Calu3 (cell line): ENCODE results near the gene MATN1. TPM values are rescaled to one million over a fixed set of nuclear protein-coding genes. Genes with fewer than 3 reads are reported as not detected.

ENCODE experiments used
- BruUV-seq: library from RNA; stranded (reverse); fragments of 400-500 nt; replicated peaks from 2 replicates; lab custom pipeline; 2021; lab: Mats Ljungman, UMichigan
- CTCF ChIA-PET: fragments of 300-600 bp; sonication (Branson Sonifier 250); formaldehyde crosslinking; loops from one replicate; lab custom pipeline; 2022; ENCODE audit warnings: antibody characterized with exemption; lab: Charles Lee
- DNase-seq: peaks from one replicate; pipeline ENCODE4 v3.0.0; 2022
- H3K27ac Mint-ChIP-seq: one replicate; pipeline ENCODE4 v1.8.0; 2022; ENCODE audit warnings: mixed read lengths; ENCODE audit not compliant: unreplicated experiment
- H3K27me3 Mint-ChIP-seq: one replicate; pipeline ENCODE4 v1.8.0; 2022; ENCODE audit warnings: mixed read lengths; ENCODE audit not compliant: unreplicated experiment
- H3K36me3 Mint-ChIP-seq: one replicate; pipeline ENCODE4 v1.8.0; 2022; ENCODE audit warnings: mild to moderate bottlenecking, moderate library complexity, mixed read lengths; ENCODE audit not compliant: insufficient read depth, unreplicated experiment
- H3K4me1 Mint-ChIP-seq: one replicate; pipeline ENCODE4 v1.8.0; 2022; ENCODE audit warnings: mild to moderate bottlenecking, low read depth, mixed read lengths; ENCODE audit not compliant: unreplicated experiment
- H3K4me3 Mint-ChIP-seq: one replicate; pipeline ENCODE4 v1.8.0; 2022; ENCODE audit warnings: mild to moderate bottlenecking, low read depth, moderate library complexity, mixed read lengths; ENCODE audit not compliant: unreplicated experiment
- H3K9me3 Mint-ChIP-seq: one replicate; pipeline ENCODE4 v1.8.0; 2022; ENCODE audit warnings: low read depth, mixed read lengths; ENCODE audit not compliant: unreplicated experiment
- CTCF ChIP-seq: fragments of 200-600 bp; IDR thresholded peaks from one replicate; pipeline ENCODE4 v1.8.0; 2022; ENCODE audit warnings: antibody characterized with exemption; ENCODE audit not compliant: unreplicated experiment
- intact Hi-C: fragments of 100-400 bp; cut with micrococcal nuclease; formaldehyde crosslinking; loops from one replicate; pipeline ENCODE4 v1.10.0; 2022; ENCODE audit not compliant: unreplicated experiment
- total RNA-seq: library from RNA; stranded (reverse); gene quantifications from 2 replicates; pipeline ENCODE4 v1.2.3, GENCODE V29; 2022

The MATN1 gene
- total RNA-seq, 1 experiment from 2014 or later: not detected

GRCh38 chr1:30678209-30678608, 45.2 kb downstream of the MATN1 start:
- Mint-ChIP-seq H3K4me3 (no peak overlapping the region), H3K27ac (no peak overlapping the region), H3K4me1 (peaks cover 18% of the 10 kb centered on the region), H3K9me3 (peaks cover 11% of the 10 kb centered on the region), H3K27me3 (peaks cover 27% of the 10 kb centered on the region), H3K36me3 (no peaks in the 10 kb centered on the region)
- CTCF ChIA-PET: no interaction called here
- no TSS peak for BruUV-seq
- intact Hi-C loops: no loop called here
- no peak for TF ChIP-seq CTCF
- DNase-seq: no peak

GRCh38 chr1:30677471-30677870, 45.9 kb downstream of the MATN1 start:
- intact Hi-C loops: no loop called here
- no peak for TF ChIP-seq CTCF
- peaks cover 18% of the 10 kb centered on the region for H3K4me1 Mint-ChIP-seq
- H3K27ac Mint-ChIP-seq: no peak overlapping the region
- H3K36me3 Mint-ChIP-seq: no peaks in the 10 kb centered on the region
- H3K9me3 Mint-ChIP-seq: peaks cover 11% of the 10 kb centered on the region
- no peak overlapping the region for H3K4me3 Mint-ChIP-seq
- DNase-seq: no peak
- H3K27me3 Mint-ChIP-seq: peaks cover 20% of the 10 kb centered on the region
- BruUV-seq: no TSS peak
- CTCF ChIA-PET: no interaction called here

- intact Hi-C loops: no loop called here
- H3K4me3 Mint-ChIP-seq: no peak overlapping the region
- no peak overlapping the region for H3K27ac Mint-ChIP-seq
- BruUV-seq: no TSS peak
- CTCF ChIA-PET: interaction anchor here (1.6 kb wide), 1 partner anchor 10 kb away, joined by 9 read pairs; no protein-coding TSS in a partner anchor
- peaks cover 11% of the 10 kb centered on the region for H3K9me3 Mint-ChIP-seq
- no peak for TF ChIP-seq CTCF
- peaks cover 18% of the 10 kb centered on the region for H3K4me1 Mint-ChIP-seq
- H3K36me3 Mint-ChIP-seq: no peaks in the 10 kb centered on the region
- DNase-seq: no peak
- peaks cover 2% of the 10 kb centered on the region for H3K27me3 Mint-ChIP-seq
Observed at GRCh38 chr1:30675761-30676160, 47.6 kb downstream of the MATN1 start.

GRCh38 chr1:30675289-30675688, 48.1 kb downstream of the MATN1 start:
- no peaks in the 10 kb centered on the region for H3K36me3 Mint-ChIP-seq
- no peaks in the 10 kb centered on the region for H3K27me3 Mint-ChIP-seq
- no peak for TF ChIP-seq CTCF
- no peak overlapping the region for H3K4me3 Mint-ChIP-seq
- peaks cover 11% of the 10 kb centered on the region for H3K9me3 Mint-ChIP-seq
- intact Hi-C loops: no loop called here
- H3K27ac Mint-ChIP-seq: no peak overlapping the region
- peaks cover 18% of the 10 kb centered on the region for H3K4me1 Mint-ChIP-seq
- CTCF ChIA-PET: interaction anchor here (1.6 kb wide), 1 partner anchor 10 kb away, joined by 9 read pairs; no protein-coding TSS in a partner anchor
- no TSS peak for BruUV-seq
- DNase-seq: no peak
